ENCODE measurements around the gene PAK2.

DNA sequence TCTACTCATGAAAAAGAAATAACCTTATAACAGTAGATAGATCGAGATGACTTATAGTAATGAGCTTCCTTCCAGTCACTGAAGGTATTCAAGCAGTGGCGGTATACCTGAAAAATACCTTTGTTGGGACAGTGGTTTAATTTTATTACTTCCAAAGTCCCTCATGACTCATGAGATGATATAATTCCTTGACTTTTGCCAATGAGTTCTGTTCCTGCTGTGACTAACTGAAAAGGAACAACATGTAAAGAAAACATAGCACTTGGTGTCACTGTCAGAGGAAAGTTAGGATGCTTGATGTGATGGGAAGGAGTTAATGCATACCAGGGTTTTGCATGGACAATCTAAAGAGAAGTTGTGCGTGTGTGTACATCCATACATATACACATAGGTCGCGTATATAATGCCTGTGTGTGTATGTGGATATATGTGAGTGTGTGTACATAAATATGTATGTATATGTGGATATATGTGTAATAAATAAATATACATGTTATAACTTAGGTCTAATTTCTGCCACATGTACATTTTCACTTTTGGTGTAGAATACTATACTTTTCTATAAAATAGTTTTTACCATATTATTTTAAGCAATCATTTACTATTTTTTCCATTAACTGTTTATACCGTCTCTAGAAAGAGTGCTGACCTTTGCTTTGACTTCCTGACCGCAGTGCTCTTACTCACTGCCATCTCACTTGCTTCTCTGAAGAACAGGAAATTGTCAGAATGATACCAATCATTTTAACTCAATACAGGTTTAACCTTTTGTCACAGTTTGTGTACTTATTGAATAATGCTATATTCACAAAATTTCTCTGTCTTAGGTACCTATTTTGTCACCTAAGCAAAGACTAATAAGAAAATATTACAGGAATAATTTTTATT, 12.6 kb upstream of the PAK2 start:
- TF ChIP-seq, protein P1, sequence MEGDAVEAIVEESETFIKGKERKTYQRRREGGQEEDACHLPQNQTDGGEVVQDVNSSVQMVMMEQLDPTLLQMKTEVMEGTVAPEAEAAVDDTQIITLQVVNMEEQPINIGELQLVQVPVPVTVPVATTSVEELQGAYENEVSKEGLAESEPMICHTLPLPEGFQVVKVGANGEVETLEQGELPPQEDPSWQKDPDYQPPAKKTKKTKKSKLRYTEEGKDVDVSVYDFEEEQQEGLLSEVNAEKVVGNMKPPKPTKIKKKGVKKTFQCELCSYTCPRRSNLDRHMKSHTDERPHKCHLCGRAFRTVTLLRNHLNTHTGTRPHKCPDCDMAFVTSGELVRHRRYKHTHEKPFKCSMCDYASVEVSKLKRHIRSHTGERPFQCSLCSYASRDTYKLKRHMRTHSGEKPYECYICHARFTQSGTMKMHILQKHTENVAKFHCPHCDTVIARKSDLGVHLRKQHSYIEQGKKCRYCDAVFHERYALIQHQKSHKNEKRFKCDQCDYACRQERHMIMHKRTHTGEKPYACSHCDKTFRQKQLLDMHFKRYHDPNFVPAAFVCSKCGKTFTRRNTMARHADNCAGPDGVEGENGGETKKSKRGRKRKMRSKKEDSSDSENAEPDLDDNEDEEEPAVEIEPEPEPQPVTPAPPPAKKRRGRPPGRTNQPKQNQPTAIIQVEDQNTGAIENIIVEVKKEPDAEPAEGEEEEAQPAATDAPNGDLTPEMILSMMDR (conservative IDR thresholded peaks at IDR 0.05 in 1 of 2, IDR thresholded peaks at IDR 0.05 in 1 of 2; ENCODE audit: extremely low read depth in 1 of 2, insufficient read depth in 1 of 2, low read depth in 1 of 2, low read length in 2 of 2), result no peak
- TF ChIP-seq EZH2 (IDR thresholded peaks at IDR 0.05; ENCODE audit: borderline replicate concordance, low read length), result no peak

All from mammary epithelial cell (primary cell).